Esophagus muscularis mucosa (tissue), 4 donors: ENCODE measurements around the gene INPP1.

Source experiments
- EP300 ChIP-seq: sonication (generic); formaldehyde crosslinking; IDR thresholded peaks from one replicate; pipeline ENCODE4 v1.6.1; 2017; ENCODE audit warnings: antibody characterized with exemption
- POLR2A ChIP-seq: fragments of 450-650 bp; IDR thresholded peaks from one replicate; pipeline ENCODE4 v1.6.1; 2017; ENCODE audit warnings: antibody characterized with exemption, moderate library complexity, mild to moderate bottlenecking, low read depth
- POLR2AphosphoS5 ChIP-seq, 2 donors: sonication (generic); formaldehyde crosslinking; IDR thresholded peaks; one replicate each; pipeline ENCODE4 v1.6.1; 2017; ENCODE audit warnings: antibody characterized with exemption in 2 of 2
- TF ChIP-seq, protein P1 (sequence below), 3 experiments: fragments of 200-600 bp in 2 of 3; fragments of 450-650 bp in 1 of 3; sonication (generic) in 2 of 3; IDR thresholded peaks; one replicate each; pipeline ENCODE4 v1.5.1; 2017 to 2019; ENCODE audit warnings: antibody characterized with exemption in 3 of 3, mild to moderate bottlenecking in 2 of 3, moderate library complexity in 1 of 3

DNA sequence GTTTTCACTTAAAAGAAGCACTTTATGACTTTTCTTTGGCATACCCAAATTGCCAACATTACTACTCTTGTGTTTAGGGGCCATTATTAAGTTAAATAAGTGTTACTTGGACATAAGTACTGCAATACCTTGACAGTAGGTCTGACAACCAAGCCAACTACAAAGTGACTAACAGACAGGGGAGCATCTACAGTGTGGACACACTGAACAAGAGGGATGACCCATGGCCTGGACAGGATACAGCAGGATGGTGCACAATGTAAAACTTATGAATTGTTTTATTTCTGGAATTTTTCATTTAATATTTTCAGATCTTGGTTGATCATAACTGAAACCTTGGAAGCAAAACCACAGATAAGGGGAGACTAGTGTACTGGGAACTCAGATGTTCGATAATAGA is 4.0 kb upstream of the INPP1 start:
- TF ChIP-seq EP300 (no peak), POLR2AphosphoS5 (IDR thresholded peaks at IDR 0.05) (no peak), POLR2A (no peak)
- TF ChIP-seq, protein P1, sequence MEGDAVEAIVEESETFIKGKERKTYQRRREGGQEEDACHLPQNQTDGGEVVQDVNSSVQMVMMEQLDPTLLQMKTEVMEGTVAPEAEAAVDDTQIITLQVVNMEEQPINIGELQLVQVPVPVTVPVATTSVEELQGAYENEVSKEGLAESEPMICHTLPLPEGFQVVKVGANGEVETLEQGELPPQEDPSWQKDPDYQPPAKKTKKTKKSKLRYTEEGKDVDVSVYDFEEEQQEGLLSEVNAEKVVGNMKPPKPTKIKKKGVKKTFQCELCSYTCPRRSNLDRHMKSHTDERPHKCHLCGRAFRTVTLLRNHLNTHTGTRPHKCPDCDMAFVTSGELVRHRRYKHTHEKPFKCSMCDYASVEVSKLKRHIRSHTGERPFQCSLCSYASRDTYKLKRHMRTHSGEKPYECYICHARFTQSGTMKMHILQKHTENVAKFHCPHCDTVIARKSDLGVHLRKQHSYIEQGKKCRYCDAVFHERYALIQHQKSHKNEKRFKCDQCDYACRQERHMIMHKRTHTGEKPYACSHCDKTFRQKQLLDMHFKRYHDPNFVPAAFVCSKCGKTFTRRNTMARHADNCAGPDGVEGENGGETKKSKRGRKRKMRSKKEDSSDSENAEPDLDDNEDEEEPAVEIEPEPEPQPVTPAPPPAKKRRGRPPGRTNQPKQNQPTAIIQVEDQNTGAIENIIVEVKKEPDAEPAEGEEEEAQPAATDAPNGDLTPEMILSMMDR (IDR thresholded peaks at IDR 0.05) = no peak
